Breast epithelium (tissue), 4 donors: ENCODE results near the gene DAPK3. TPM values are rescaled to one million over a fixed set of nuclear protein-coding genes. Genes with fewer than 3 reads are reported as not detected.

ENCODE experiments used
- DNase-seq, 2 donors: peaks; one replicate each; pipeline ENCODE4 v3.0.0-alpha.2; 2019; ENCODE audit warnings: low spot score in 2 of 2
- H3K27ac ChIP-seq, 2 donors: fragments of 200-600 bp; sonication (generic) in 1 of 2; one replicate each; pipeline ENCODE4 v1.5.1; 2016 to 2019; ENCODE audit warnings: mild to moderate bottlenecking in 1 of 2
- H3K27me3 ChIP-seq, 2 donors: fragments of 200-600 bp; sonication (generic) in 1 of 2; one replicate each; pipeline versions ENCODE4 v1.5.1 to v1.6.0; 2017 to 2019; ENCODE audit warnings: control low read depth in 1 of 2, mild to moderate bottlenecking in 1 of 2
- H3K36me3 ChIP-seq: fragments of 200-600 bp; one replicate; pipeline ENCODE4 v1.5.1; 2019
- H3K4me1 ChIP-seq, 2 donors: fragments of 200-600 bp; sonication (generic); one replicate each; pipeline ENCODE4 v1.5.1; 2016 to 2019; ENCODE audit warnings: control low read depth in 1 of 2
- H3K4me3 ChIP-seq, 3 donors: fragments of 200-600 bp; sonication (generic); 1 replicate in 2 of 3; 2 replicates in 1 of 3; pipeline ENCODE4 v1.5.1; 2016 to 2019; ENCODE audit warnings: mild to moderate bottlenecking in 3 of 3, moderate library complexity in 2 of 3
- H3K9me3 ChIP-seq, 2 donors: fragments of 200-600 bp; sonication (generic) in 1 of 2; one replicate each; pipeline ENCODE4 v1.5.1; 2016 to 2019; ENCODE audit warnings: control low read depth in 1 of 2
- CTCF ChIP-seq, 3 donors: fragments of 450-650 bp; IDR thresholded peaks; one replicate each; pipeline ENCODE4 v1.5.1; 2016 to 2017; ENCODE audit warnings: antibody characterized with exemption in 3 of 3, mild to moderate bottlenecking in 3 of 3, moderate library complexity in 3 of 3
- POLR2A ChIP-seq: fragments of 450-650 bp; IDR thresholded peaks from one replicate; pipeline ENCODE4 v1.6.1; 2016; ENCODE audit warnings: antibody characterized with exemption, mild to moderate bottlenecking, moderate library complexity
- POLR2AphosphoS5 ChIP-seq, 3 donors: sonication (generic); formaldehyde crosslinking; IDR thresholded peaks; one replicate each; pipeline ENCODE4 v1.6.1; 2017; ENCODE audit warnings: antibody characterized with exemption in 3 of 3
- intact Hi-C: fragments of 100-400 bp; cut with DNase I; formaldehyde crosslinking; loops from one replicate; pipeline ENCODE4 v1.15.1; 2023; ENCODE audit warnings: low total_unique reads
- total RNA-seq, 3 donors: library from RNA; depleted of rRNA; stranded (reverse); fragments of >200 nt; gene quantifications; one replicate each; pipeline ENCODE4 v1.1.0, GENCODE V29; 2016

DAPK3 gene
- total RNA-seq, result 10 to 100 TPM; 60.3 to 68.6 (median 62.6) TPM

- peak within 1 kb of the TSS; percentile 82 to 99 (median 96) for H3K4me3 ChIP-seq
- H3K27me3 ChIP-seq, result no peaks in the 10 kb centered on the region
- peaks cover 6 to 18% of the 10 kb centered on the region in 2 donors for H3K4me1 ChIP-seq
- H3K27ac ChIP-seq, result peak within 1 kb of the TSS; percentile 91 to 99
- no peaks in the 10 kb centered on the region for H3K9me3 ChIP-seq
- no peaks in the 10 kb centered on the region for H3K36me3 ChIP-seq
- peak; percentile 98 to 99 for DNase-seq
- TF ChIP-seq POLR2A (peak; percentile 62), POLR2AphosphoS5 (IDR thresholded peaks at IDR 0.05) (peak; percentile 58 to 72 (median 61)), CTCF (IDR thresholded peaks at IDR 0.05) (peak in 2 of 3 donors; percentile 6 to 37)
- intact Hi-C loops, result no loop called here
These were observed at the start of gene DAPK3 for GRCh38 chr19:3970808-3971598. DAPK3 (minus strand) TSS chr19:3971099; CDS start chr19:3969735, 1,364 bp downstream.

GRCh38 chr19:4019578-4019977, 48.7 kb upstream of the DAPK3 start:
- DNase-seq, result no peak
- Histone ChIP-seq H3K27me3 (no peaks in the 10 kb centered on the region), H3K4me3 (no peak overlapping the region), H3K9me3 (no peaks in the 10 kb centered on the region), H3K27ac (no peak overlapping the region), H3K36me3 (no peaks in the 10 kb centered on the region), H3K4me1 (peaks cover 8 to 11% of the 10 kb centered on the region in 2 donors)
- TF ChIP-seq POLR2A (no peak), CTCF (IDR thresholded peaks at IDR 0.05) (no peak), POLR2AphosphoS5 (IDR thresholded peaks at IDR 0.05) (no peak)
- intact Hi-C loops, result no loop called here

- Histone ChIP-seq H3K27me3 (no peaks in the 10 kb centered on the region), H3K9me3 (no peaks in the 10 kb centered on the region), H3K36me3 (no peaks in the 10 kb centered on the region), H3K4me3 (no peak overlapping the region), H3K27ac (no peak overlapping the region), H3K4me1 (peaks cover 8 to 17% of the 10 kb centered on the region in 2 donors)
- intact Hi-C loops, result no loop called here
- TF ChIP-seq POLR2AphosphoS5 (IDR thresholded peaks at IDR 0.05), result no peak
- no peak for TF ChIP-seq CTCF (IDR thresholded peaks at IDR 0.05)
- TF ChIP-seq POLR2A, result no peak
- DNase-seq, result no peak
These were observed 48.0 kb upstream of the DAPK3 start for GRCh38 chr19:4018775-4019504.

GRCh38 chr19:4018140-4018613, 47.3 kb upstream of the DAPK3 start:
- TF ChIP-seq POLR2AphosphoS5 (IDR thresholded peaks at IDR 0.05), result no peak
- no peak for TF ChIP-seq POLR2A
- no peak for TF ChIP-seq CTCF (IDR thresholded peaks at IDR 0.05)
- Histone ChIP-seq H3K36me3 (no peaks in the 10 kb centered on the region), H3K27me3 (no peaks in the 10 kb centered on the region), H3K4me3 (no peak overlapping the region), H3K9me3 (no peaks in the 10 kb centered on the region), H3K27ac (no peak overlapping the region), H3K4me1 (peaks cover 8 to 20% of the 10 kb centered on the region in 2 donors)
- no peak for DNase-seq
- intact Hi-C loops, result no loop called here
